Loucy (cell line): ENCODE results near the gene SH3RF2.

Experiments used
- CTCF ChIP-seq: fragments of 200-600 bp; sonication (generic); conservative IDR thresholded peaks from 2 replicates; pipeline ENCODE4 v1.5.1; 2014; ENCODE audit warnings: mild to moderate bottlenecking, antibody characterized with exemption, low read length
- EZH2phosphoT487 ChIP-seq: fragments of 200-600 bp; IDR thresholded peaks from 2 replicates; pipeline ENCODE4 v1.6.1; 2018; ENCODE audit warnings: antibody characterized with exemption, mild to moderate bottlenecking, moderate library complexity, borderline replicate concordance

GRCh38 chr5:146041180-146041789 is 104.9 kb downstream of the SH3RF2 start:
- TF ChIP-seq CTCF (peak; percentile 62), EZH2phosphoT487 (no peak)
